ENCODE results near the gene PRTN3.

Gene PRTN3

GRCh38 chr19:870963-871401, 30.2 kb downstream of the PRTN3 start:
- no peak; the same call in 2 of the 3 replicates for ATAC-seq
- TF ChIP-seq ZNF565 (CRISPR knock-in tag; conservative IDR thresholded peaks at IDR 0.05; ENCODE audit: low read depth) (no peak), RARB (CRISPR knock-in tag; IDR thresholded peaks at IDR 0.05) (no peak), CSDC2 (CRISPR knock-in tag; IDR thresholded peaks at IDR 0.05) (no peak)

- no peak for ATAC-seq
- TF ChIP-seq ZNF8 (CRISPR knock-in tag; IDR thresholded peaks at IDR 0.05) (no peak), POU6F1 (CRISPR knock-in tag; IDR thresholded peaks at IDR 0.05; ENCODE audit: borderline replicate concordance, low read depth) (no peak), ARNTL (CRISPR knock-in tag; IDR thresholded peaks at IDR 0.05; ENCODE audit: borderline replicate concordance, low read depth) (no peak), PPARA (CRISPR knock-in tag; IDR thresholded peaks at IDR 0.05; ENCODE audit: borderline replicate concordance) (no peak), BACH2 (CRISPR knock-in tag; IDR thresholded peaks at IDR 0.05; ENCODE audit: borderline replicate concordance) (no peak), TCF4 (CRISPR knock-in tag; IDR thresholded peaks at IDR 0.05; ENCODE audit: borderline replicate concordance) (no peak), TOX (CRISPR knock-in tag; IDR thresholded peaks at IDR 0.05; ENCODE audit: borderline replicate concordance) (no peak), ISL1 (CRISPR knock-in tag; IDR thresholded peaks at IDR 0.05) (no peak), CREB5 (CRISPR knock-in tag; IDR thresholded peaks at IDR 0.05; ENCODE audit: low read depth) (no peak), CSRNP3 (CRISPR knock-in tag; IDR thresholded peaks at IDR 0.05) (no peak), OSR1 (CRISPR knock-in tag; IDR thresholded peaks at IDR 0.05) (no peak), CSDC2 (CRISPR knock-in tag; IDR thresholded peaks at IDR 0.05) (no peak), PATZ1 (CRISPR knock-in tag; IDR thresholded peaks at IDR 0.05; ENCODE audit: borderline replicate concordance) (no peak), ZNF70 (CRISPR knock-in tag; IDR thresholded peaks at IDR 0.05) (no peak), RARB (CRISPR knock-in tag; IDR thresholded peaks at IDR 0.05) (no peak), ESRRG (CRISPR knock-in tag; IDR thresholded peaks at IDR 0.05) (no peak), TSHZ2 (CRISPR knock-in tag; IDR thresholded peaks at IDR 0.05) (no peak)
Measured at GRCh38 chr19:871446-872265, 30.9 kb downstream of the PRTN3 start.

- TF ChIP-seq ZFP3 (CRISPR knock-in tag; IDR thresholded peaks at IDR 0.05) (no peak), ISL1 (CRISPR knock-in tag; IDR thresholded peaks at IDR 0.05) (no peak), SNAI2 (CRISPR knock-in tag; IDR thresholded peaks at IDR 0.05) (no peak), ZNF70 (CRISPR knock-in tag; IDR thresholded peaks at IDR 0.05) (no peak), ZNF565 (CRISPR knock-in tag; conservative IDR thresholded peaks at IDR 0.05; ENCODE audit: low read depth) (no peak), BACH2 (CRISPR knock-in tag; IDR thresholded peaks at IDR 0.05; ENCODE audit: borderline replicate concordance) (no peak), ZNF8 (CRISPR knock-in tag; IDR thresholded peaks at IDR 0.05) (no peak), PPARA (CRISPR knock-in tag; IDR thresholded peaks at IDR 0.05; ENCODE audit: borderline replicate concordance) (no peak), CSRNP3 (CRISPR knock-in tag; IDR thresholded peaks at IDR 0.05) (no peak)
- ATAC-seq: no peak
Measured at GRCh38 chr19:872266-872951, 31.6 kb downstream of the PRTN3 start.
